Endothelial cell (in vitro differentiated cells): ENCODE results near the gene PHF21A. TPM values are rescaled to one million over a fixed set of nuclear protein-coding genes. Genes with fewer than 3 reads are reported as not detected.
A peak's percentile ranks its signal among the peaks of the same experiment; 100 is the strongest.
"Not testable (repeated sequence)": the region's sequence is repeated elsewhere in the genome, so short reads cannot be mapped to it uniquely, and the experiment has no call there.

Experiments used
- DNase-seq: peaks from one replicate; pipeline ENCODE4 v3.0.0; 2021; ENCODE audit warnings: low spot score
- H3K27ac Mint-ChIP-seq: one replicate; pipeline ENCODE4 v1.8.0; 2021; ENCODE audit warnings: mixed read lengths, inconsistent platforms; ENCODE audit not compliant: unreplicated experiment
- H3K27me3 Mint-ChIP-seq: one replicate; pipeline ENCODE4 v1.8.0; 2021; ENCODE audit warnings: mild to moderate bottlenecking, moderate library complexity, mixed read lengths, inconsistent platforms; ENCODE audit not compliant: unreplicated experiment
- H3K36me3 Mint-ChIP-seq: one replicate; pipeline ENCODE4 v1.8.0; 2021; ENCODE audit warnings: mild to moderate bottlenecking, low read depth, mixed read lengths, inconsistent platforms; ENCODE audit not compliant: unreplicated experiment
- H3K4me1 Mint-ChIP-seq: one replicate; pipeline ENCODE4 v1.8.0; 2021; ENCODE audit warnings: mild to moderate bottlenecking, mixed read lengths, inconsistent platforms; ENCODE audit not compliant: unreplicated experiment
- H3K4me3 Mint-ChIP-seq: one replicate; pipeline ENCODE4 v1.8.0; 2021; ENCODE audit warnings: mild to moderate bottlenecking, mixed read lengths, inconsistent platforms; ENCODE audit not compliant: unreplicated experiment
- H3K9me3 Mint-ChIP-seq: one replicate; pipeline ENCODE4 v1.8.0; 2021; ENCODE audit warnings: mixed read lengths, inconsistent platforms; ENCODE audit not compliant: unreplicated experiment
- total RNA-seq: library from RNA; stranded (reverse); fragmentation: NEBNext Ultra II Directional; extraction: Animal tissue kit (Norgen Biotek cat#: 25700); gene quantifications from one replicate; pipeline ENCODE4 v1.2.1, GENCODE V29; 2021; ENCODE audit not compliant: unreplicated experiment
- TF ChIP-seq, protein P1 (sequence below): fragments of 200-600 bp; sonication (generic); IDR thresholded peaks from one replicate; pipeline ENCODE4 v1.5.0; 2021; ENCODE audit warnings: antibody characterized with exemption; ENCODE audit not compliant: unreplicated experiment

PHF21A gene
- total RNA-seq, 1 donor from 2014 or later, result 52.8 TPM

DNA sequence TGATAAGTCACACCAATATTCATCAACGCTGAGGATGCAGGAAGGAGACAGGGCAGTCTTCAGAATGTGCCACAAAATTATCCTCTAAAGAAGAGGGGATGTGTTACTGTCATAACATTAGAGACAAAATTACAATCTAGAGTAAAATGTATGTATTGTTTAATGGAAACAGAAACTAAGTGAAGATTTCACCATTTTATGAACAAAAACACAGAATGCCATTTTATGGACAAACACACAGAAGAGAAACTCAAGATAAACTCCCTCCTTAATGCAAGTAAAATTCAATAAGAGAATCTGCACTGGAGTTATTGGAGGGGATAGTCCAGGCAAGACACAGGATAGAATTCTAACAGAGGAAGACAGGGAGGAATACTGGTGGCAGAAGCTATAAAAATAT lies 136.0 kb downstream of the PHF21A start:
- no peaks in the 10 kb centered on the region for H3K36me3 Mint-ChIP-seq
- DNase-seq, result no peak
- H3K27ac Mint-ChIP-seq, result no peak overlapping the region
- TF ChIP-seq, protein P1, sequence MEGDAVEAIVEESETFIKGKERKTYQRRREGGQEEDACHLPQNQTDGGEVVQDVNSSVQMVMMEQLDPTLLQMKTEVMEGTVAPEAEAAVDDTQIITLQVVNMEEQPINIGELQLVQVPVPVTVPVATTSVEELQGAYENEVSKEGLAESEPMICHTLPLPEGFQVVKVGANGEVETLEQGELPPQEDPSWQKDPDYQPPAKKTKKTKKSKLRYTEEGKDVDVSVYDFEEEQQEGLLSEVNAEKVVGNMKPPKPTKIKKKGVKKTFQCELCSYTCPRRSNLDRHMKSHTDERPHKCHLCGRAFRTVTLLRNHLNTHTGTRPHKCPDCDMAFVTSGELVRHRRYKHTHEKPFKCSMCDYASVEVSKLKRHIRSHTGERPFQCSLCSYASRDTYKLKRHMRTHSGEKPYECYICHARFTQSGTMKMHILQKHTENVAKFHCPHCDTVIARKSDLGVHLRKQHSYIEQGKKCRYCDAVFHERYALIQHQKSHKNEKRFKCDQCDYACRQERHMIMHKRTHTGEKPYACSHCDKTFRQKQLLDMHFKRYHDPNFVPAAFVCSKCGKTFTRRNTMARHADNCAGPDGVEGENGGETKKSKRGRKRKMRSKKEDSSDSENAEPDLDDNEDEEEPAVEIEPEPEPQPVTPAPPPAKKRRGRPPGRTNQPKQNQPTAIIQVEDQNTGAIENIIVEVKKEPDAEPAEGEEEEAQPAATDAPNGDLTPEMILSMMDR, result no peak
- no peaks in the 10 kb centered on the region for H3K9me3 Mint-ChIP-seq
- peaks cover 7% of the 10 kb centered on the region for H3K4me1 Mint-ChIP-seq
- H3K27me3 Mint-ChIP-seq, result peaks cover 2% of the 10 kb centered on the region
- H3K4me3 Mint-ChIP-seq, result no peak overlapping the region

DNA sequence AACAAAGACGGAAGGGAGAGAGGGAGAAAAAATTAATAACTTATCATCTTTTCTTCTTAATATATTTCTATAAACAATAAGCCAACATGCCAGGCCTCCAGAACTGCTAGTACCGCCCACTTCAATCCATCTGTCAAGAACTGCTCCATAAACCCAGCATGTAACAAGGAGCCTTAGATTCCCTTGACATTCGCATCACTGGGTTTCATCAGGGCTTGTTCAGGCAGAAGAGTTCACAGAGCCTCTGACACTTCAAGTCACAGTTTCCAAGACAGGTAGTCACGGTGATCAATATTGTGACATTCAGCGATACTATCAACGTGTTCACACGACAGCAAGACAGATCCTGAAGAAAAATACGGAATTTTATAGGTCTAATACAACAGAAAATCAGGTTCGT lies 137.1 kb downstream of the PHF21A start:
- H3K27me3 Mint-ChIP-seq, result peaks cover 2% of the 10 kb centered on the region
- H3K9me3 Mint-ChIP-seq, result no peaks in the 10 kb centered on the region
- no peak overlapping the region for H3K27ac Mint-ChIP-seq
- H3K36me3 Mint-ChIP-seq, result no peaks in the 10 kb centered on the region
- no peak overlapping the region for H3K4me3 Mint-ChIP-seq
- TF ChIP-seq, protein P1, result no peak
- no peak for DNase-seq
- peaks cover 7% of the 10 kb centered on the region for H3K4me1 Mint-ChIP-seq

DNA sequence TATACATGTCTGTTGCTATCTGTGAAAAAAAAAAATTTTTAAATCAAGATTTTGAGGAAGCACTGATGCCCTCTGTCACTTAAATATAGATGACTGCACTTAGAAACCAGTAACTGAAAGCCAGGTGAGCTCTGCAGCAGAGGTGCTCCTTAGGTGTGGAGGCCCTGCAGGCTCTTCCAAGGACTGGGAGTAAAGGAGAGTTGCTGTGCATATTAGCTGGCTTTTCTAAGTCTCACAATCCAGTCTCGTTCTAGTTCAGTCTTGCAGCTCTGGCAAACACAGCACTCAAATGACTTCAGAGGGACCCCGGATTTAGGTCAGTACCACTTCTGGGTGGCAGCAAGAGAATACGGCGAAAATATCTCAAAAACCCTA lies 137.8 kb downstream of the PHF21A start:
- peaks cover 7% of the 10 kb centered on the region for H3K4me1 Mint-ChIP-seq
- H3K27ac Mint-ChIP-seq, result no peak overlapping the region
- H3K9me3 Mint-ChIP-seq, result no peaks in the 10 kb centered on the region
- TF ChIP-seq, protein P1, result no peak
- DNase-seq, result no peak
- H3K4me3 Mint-ChIP-seq, result no peak overlapping the region
- H3K27me3 Mint-ChIP-seq, result peaks cover 2% of the 10 kb centered on the region
- H3K36me3 Mint-ChIP-seq, result no peaks in the 10 kb centered on the region

DNA sequence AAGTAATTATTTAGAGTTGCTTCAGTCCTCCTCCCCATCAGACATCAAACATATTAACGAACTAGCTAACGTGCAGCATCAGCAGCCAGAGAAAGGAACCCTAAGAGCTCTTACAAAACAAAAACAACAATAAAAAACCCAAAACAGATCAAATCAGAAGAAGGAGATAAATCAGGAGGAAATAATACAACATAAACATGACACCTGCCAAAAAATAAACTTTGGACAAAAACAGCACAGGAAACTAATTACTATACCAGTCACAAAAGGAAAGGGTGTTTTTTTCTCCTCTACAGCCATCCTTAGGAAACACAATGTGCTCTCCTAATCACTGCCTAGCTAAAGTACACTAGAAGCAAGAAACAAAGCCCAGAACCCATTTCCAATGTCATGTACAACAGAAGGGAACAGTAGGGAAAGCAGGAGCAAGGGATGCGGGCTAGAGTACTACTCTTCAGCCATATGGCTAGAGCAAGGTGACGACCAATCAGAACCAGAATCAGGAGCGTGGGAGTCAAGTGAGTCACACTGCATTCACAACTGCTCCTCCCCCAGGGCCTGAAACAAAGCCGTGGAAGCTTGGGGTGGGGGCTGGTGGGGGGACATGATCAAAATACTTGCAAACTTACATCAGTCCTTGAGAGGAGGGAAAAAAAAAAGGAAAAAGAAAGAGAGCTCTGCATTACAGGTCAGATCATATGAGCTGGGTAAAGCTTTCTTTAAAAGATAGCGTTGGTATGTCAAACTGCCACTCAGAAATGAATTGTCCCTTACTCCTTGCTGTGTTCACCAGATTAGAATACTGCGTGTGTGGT lies 138.4 kb downstream of the PHF21A start:
- TF ChIP-seq, protein P1, result no peak
- DNase-seq, result peak; percentile 31
- H3K4me3 Mint-ChIP-seq, result no peak overlapping the region
- peaks cover 2% of the 10 kb centered on the region for H3K27me3 Mint-ChIP-seq
- H3K9me3 Mint-ChIP-seq, result no peaks in the 10 kb centered on the region
- H3K27ac Mint-ChIP-seq, result peak overlapping the region; percentile 88
- H3K4me1 Mint-ChIP-seq, result peaks cover 7% of the 10 kb centered on the region
- no peaks in the 10 kb centered on the region for H3K36me3 Mint-ChIP-seq

DNA sequence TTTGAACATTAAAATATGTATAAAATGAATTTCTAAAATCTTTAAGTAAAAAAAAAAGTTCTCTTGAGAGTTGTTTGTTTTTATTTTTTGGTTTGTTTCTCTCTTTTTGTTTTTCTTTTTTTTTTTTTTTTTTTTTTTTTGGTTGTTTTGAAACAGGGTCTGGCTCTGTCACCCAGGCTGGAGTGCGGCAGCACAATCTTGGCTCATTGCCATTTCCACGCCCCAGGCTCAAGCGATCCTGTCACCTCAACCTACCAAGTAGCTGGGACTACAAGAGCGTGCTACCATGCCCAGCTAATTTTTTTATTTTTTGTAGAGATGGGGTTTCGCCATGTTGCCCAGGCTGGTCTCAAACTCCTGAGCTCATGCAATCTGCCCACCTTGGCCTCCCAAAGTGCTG lies 139.4 kb downstream of the PHF21A start:
- H3K27ac Mint-ChIP-seq, result not testable (repeated sequence)

More for the DNA sequence above, 139.4 kb downstream of the PHF21A start:
- H3K4me1 Mint-ChIP-seq, H3K4me3 Mint-ChIP-seq, H3K27me3 Mint-ChIP-seq, H3K9me3 Mint-ChIP-seq, H3K36me3 Mint-ChIP-seq, DNase-seq: not testable (repeated sequence)
